ENCODE measurements around the gene PCDHA6.
"Not testable (repeated sequence)": the region's sequence is repeated elsewhere in the genome, so short reads cannot be mapped to it uniquely, and the experiment has no call there.

The PCDHA6 gene

DNA sequence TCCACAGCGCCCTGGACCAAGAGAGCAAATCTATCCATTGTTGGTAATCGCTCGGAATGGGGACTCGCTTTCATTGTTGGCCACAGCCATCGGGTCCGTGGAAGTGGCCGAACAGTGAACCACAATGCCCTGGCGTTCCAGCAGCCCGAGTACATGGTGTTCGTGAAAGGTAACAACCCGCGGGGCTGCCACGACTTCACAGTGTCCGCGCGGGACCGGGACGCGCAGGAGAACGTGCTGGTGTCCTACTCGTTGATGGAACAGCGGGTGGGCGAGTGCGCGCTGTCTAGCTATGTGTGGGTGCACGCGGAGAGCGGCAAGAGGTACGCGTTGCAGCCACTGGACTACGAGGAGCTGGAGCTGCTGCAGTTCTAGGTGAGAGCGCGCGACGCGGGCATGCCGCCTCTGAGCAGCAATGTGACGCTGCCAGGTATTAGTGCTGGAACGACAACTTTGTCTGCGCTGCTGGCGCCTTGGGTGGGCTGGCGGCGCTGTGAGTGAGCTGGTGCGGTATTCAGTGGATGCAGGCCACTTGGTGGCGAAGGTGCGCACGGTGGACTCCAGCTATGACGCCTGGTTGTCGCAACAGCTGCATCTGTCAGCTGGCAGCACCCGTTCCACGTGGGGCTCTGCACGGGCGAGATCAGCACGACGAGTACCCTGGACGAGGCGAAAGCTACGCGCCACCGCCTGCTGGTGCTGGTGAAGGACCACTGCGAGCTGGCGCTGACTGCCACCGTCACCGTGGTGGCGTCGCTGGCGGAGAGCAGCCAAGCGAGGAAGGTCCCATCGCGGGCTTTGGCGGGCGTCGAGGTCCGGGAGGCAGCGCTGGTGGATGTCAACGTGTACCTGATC is 34.9 kb downstream of the PCDHA6 start:
- DNase-seq (ENCODE audit: low spot score) = no peak

DNA sequence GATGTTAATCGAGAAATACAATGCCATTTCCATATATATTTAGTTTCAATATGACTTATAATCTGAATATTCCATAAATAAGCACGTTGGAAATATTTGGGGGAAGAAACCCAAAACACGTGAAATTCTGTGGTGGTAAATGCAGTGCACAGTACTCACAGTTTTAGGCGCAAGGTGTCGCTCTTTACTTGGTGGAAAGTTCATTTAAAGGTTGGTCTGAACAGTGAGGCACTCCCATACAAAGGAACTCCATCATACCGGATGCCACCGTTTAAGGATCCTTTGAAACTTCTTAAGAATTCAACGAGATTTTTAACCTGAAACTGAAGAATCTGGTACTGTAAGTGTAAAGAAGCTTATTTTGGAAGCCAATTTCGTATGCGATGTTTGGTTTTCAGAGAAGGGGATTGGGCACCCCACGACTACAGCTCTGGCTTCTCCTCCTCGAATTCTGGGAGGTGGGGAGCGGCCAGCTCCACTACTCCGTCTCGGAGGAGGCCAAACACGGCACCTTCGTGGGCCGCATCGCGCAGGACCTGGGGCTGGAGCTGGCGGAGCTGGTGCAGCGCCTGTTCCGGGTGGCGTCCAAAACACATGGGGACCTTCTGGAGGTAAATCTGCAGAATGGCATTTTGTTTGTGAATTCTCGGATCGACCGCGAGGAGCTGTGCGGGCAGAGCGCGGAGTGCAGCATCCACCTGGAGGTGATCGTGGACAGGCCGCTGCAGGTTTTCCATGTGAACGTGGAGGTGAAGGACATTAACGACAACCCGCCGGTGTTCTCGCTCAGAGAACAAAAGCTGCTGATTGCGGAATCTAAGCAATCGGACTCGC is 41.2 kb downstream of the PCDHA6 start, which contains the start of gene PCDHA11:
TSS of gene PCDHA11 (plus strand) at position 237 of the 834 bp plus-strand sequence. CDS start at position 384, 147 bp downstream.
- peak; percentile 27 for DNase-seq (ENCODE audit: low spot score)

- no peak for DNase-seq (ENCODE audit: low spot score)
These were observed 41.8 kb downstream of the PCDHA6 start for GRCh38 chr5:140869555-140869886.

GRCh38 chr5:140870221-140871201 is 42.8 kb downstream of the PCDHA6 start:
- DNase-seq (ENCODE audit: low spot score) = no peak

DNA sequence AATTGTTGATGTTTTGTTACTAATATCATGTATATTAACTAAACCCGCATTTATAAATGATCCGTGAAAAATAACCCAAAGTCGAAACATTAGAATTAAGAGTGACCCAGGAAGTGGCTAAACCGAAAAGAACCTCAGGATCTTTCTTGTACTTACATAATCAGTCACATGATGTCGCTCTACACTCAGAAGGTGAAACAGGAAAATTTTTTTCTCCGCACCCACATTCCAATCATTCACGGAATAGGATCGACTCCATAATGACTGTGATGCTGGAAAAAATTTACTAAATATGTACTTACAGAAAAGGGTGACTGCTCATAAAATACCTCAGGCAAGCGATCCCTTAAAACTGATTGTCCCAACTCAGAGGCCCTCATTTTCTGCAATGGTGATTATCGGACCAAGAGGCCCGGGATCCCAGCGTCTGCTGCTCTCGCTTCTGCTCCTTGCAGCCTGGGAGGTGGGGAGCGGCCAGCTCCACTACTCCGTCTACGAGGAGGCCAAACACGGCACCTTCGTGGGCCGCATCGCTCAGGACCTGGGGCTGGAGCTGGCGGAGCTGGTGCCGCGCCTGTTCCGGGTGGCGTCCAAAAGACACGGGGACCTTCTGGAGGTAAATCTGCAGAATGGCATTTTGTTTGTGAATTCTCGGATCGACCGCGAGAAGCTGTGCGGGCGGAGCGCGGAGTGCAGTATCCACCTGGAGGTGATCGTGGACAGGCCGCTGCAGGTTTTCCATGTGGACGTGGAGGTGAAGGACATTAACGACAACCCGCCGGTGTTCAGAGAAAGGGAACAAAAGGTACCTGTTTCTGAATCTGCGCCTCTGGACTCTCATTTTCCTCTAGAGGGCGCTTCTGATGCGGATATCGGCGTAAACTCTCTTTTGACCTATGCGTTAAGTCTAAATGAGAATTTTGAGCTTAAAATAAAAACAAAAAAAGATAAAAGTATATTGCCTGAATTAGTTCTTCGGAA is 47.6 kb downstream of the PCDHA6 start, which contains the start of gene PCDHA12:
TSS of gene PCDHA12 (plus strand) at position 224 of the 981 bp plus-strand sequence. CDS start at position 389, 165 bp downstream.
- no peak for DNase-seq (ENCODE audit: low spot score)

GRCh38 chr5:140876541-140877261 is 48.9 kb downstream of the PCDHA6 start:
- DNase-seq (ENCODE audit: low spot score) = not testable (repeated sequence)

GRCh38 chr5:140877262-140877581 is 49.5 kb downstream of the PCDHA6 start:
- no peak for DNase-seq (ENCODE audit: low spot score)
